H9 (cell line): Measurements from ENCODE around the gene KLHDC3. TPM values are rescaled to one million over a fixed set of nuclear protein-coding genes. Genes with fewer than 3 reads are reported as not detected.

ENCODE experiments used
- DNase-seq: peaks from one replicate; pipeline ENCODE4 v3.0.0-alpha.2; 2017
- H2AFZ ChIP-seq: one replicate; pipeline ENCODE4 v1.6.1; 2013; ENCODE audit warnings: mild to moderate bottlenecking, low read length, control low read depth, moderate library complexity
- H2AK5ac ChIP-seq: 2 replicates; pipeline ENCODE4 v1.6.1; 2013; ENCODE audit warnings: low read length, control low read depth, mixed read lengths; ENCODE audit not compliant: insufficient read length
- H2BK120ac ChIP-seq: one replicate; pipeline ENCODE4 v1.6.1; 2013; ENCODE audit warnings: low read depth, mild to moderate bottlenecking, low read length, control low read depth, inconsistent platforms; ENCODE audit not compliant: poor library complexity, severe bottlenecking
- H2BK12ac ChIP-seq: 2 replicates; pipeline ENCODE4 v1.6.1; 2013; ENCODE audit warnings: low read length, control low read depth, mixed read lengths, low read depth; ENCODE audit not compliant: insufficient read length
- H2BK15ac ChIP-seq: 2 replicates; pipeline ENCODE4 v1.6.1; 2013; ENCODE audit warnings: low read depth, low read length, control low read depth
- H2BK20ac ChIP-seq: one replicate; pipeline ENCODE4 v1.6.1; 2013; ENCODE audit warnings: low read depth, mild to moderate bottlenecking, low read length, control low read depth, inconsistent platforms; ENCODE audit not compliant: poor library complexity, severe bottlenecking
- H2BK5ac ChIP-seq: 2 replicates; pipeline ENCODE4 v1.6.1; 2013; ENCODE audit warnings: low read length, control low read depth, mixed read lengths; ENCODE audit not compliant: insufficient read length
- H3K14ac ChIP-seq: 2 replicates; pipeline ENCODE4 v1.6.1; 2013; ENCODE audit warnings: low read length, control low read depth; ENCODE audit not compliant: insufficient read depth
- H3K18ac ChIP-seq: 2 replicates; pipeline ENCODE4 v1.6.1; 2013; ENCODE audit warnings: low read depth, mild to moderate bottlenecking, mixed read lengths, low read length, control low read depth; ENCODE audit not compliant: insufficient read length
- H3K23ac ChIP-seq: 2 replicates; pipeline ENCODE4 v1.6.1; 2013; ENCODE audit warnings: low read length, control low read depth, mixed read lengths, low read depth; ENCODE audit not compliant: insufficient read length
- H3K23me2 ChIP-seq: 2 replicates; pipeline ENCODE4 v1.6.1; 2013; ENCODE audit warnings: low read depth, mild to moderate bottlenecking, mixed read lengths, low read length, control low read depth; ENCODE audit not compliant: insufficient read length, poor library complexity, severe bottlenecking
- H3K27ac ChIP-seq: 2 replicates; pipeline ENCODE4 v1.5.1; 2013; ENCODE audit warnings: low read length, control low read depth, mixed read lengths, low read depth; ENCODE audit not compliant: insufficient read length
- H3K27me3 ChIP-seq: 2 replicates; pipeline ENCODE4 v1.6.1; 2013; ENCODE audit warnings: low read length, control low read depth, inconsistent platforms; ENCODE audit not compliant: insufficient read depth
- H3K4ac ChIP-seq: 2 replicates; pipeline ENCODE4 v1.6.1; 2013; ENCODE audit warnings: low read depth, mild to moderate bottlenecking, control low read depth, inconsistent platforms, low read length, moderate library complexity
- H3K4me1 ChIP-seq: 2 replicates; pipeline ENCODE4 v1.6.1; 2013; ENCODE audit warnings: low read length, control low read depth, inconsistent platforms; ENCODE audit not compliant: insufficient read depth
- H3K4me2 ChIP-seq: 2 replicates; pipeline ENCODE4 v1.6.1; 2013; ENCODE audit warnings: low read length, control low read depth, mixed read lengths; ENCODE audit not compliant: insufficient read length, insufficient read depth
- H3K56ac ChIP-seq: 2 replicates; pipeline ENCODE4 v1.6.1; 2013; ENCODE audit warnings: low read depth, mild to moderate bottlenecking, mixed read lengths, low read length, control low read depth; ENCODE audit not compliant: insufficient read length
- H3K79me1 ChIP-seq: 2 replicates; pipeline ENCODE4 v1.6.1; 2013; ENCODE audit warnings: low read depth, mild to moderate bottlenecking, moderate library complexity, low read length, control low read depth, inconsistent platforms; ENCODE audit not compliant: insufficient read depth, poor library complexity, severe bottlenecking
- H3K79me2 ChIP-seq: 2 replicates; pipeline ENCODE4 v1.6.1; 2013; ENCODE audit warnings: low read length, control low read depth, inconsistent platforms; ENCODE audit not compliant: insufficient read depth
- H3K9ac ChIP-seq: 2 replicates; pipeline ENCODE4 v1.6.1; 2013; ENCODE audit warnings: low read length, control low read depth, mixed read lengths; ENCODE audit not compliant: insufficient read length; ENCODE audit errors: extremely low read depth
- H3K9me3 ChIP-seq: one replicate; pipeline ENCODE4 v1.6.1; 2013; ENCODE audit warnings: low read depth, low read length, inconsistent platforms; ENCODE audit not compliant: control insufficient read depth
- H3T11ph ChIP-seq: one replicate; pipeline ENCODE4 v1.6.1; 2013; ENCODE audit warnings: mild to moderate bottlenecking, low read length, control low read depth, inconsistent platforms
- H4K20me1 ChIP-seq: one replicate; pipeline ENCODE4 v1.6.1; 2013; ENCODE audit not compliant: control insufficient read depth, insufficient read length, insufficient read depth
- H4K5ac ChIP-seq: 2 replicates; pipeline ENCODE4 v1.6.1; 2013; ENCODE audit warnings: low read depth, mild to moderate bottlenecking, mixed read lengths, low read length, control low read depth; ENCODE audit not compliant: insufficient read length
- H4K8ac ChIP-seq: replicated peaks from 2 replicates; pipeline ENCODE4 v1.6.1; 2013; ENCODE audit warnings: low read length, control low read depth, mixed read lengths, low read depth; ENCODE audit not compliant: insufficient read length
- H4K91ac ChIP-seq: 2 replicates; pipeline ENCODE4 v1.6.1; 2013; ENCODE audit warnings: low read depth, mild to moderate bottlenecking, moderate library complexity, mixed read lengths, low read length, control low read depth; ENCODE audit not compliant: insufficient read length
- H3K27ac Mint-ChIP-seq, 3 experiments: 2 replicates in 2 of 3; 3 replicates in 1 of 3; pipeline ENCODE4 v1.8.0; 2020 to 2021; ENCODE audit warnings: mixed read lengths in 3 of 3, mild to moderate bottlenecking in 1 of 3, moderate library complexity in 1 of 3
- H3K27me3 Mint-ChIP-seq: 2 replicates; pipeline ENCODE4 v1.8.0; 2021; ENCODE audit warnings: low read depth, mild to moderate bottlenecking, moderate library complexity, mixed read lengths
- H3K36me3 Mint-ChIP-seq, 3 experiments: 2 replicates in 2 of 3; 3 replicates in 1 of 3; pipeline ENCODE4 v1.8.0; 2020 to 2021; ENCODE audit warnings: low read depth in 3 of 3, mixed read lengths in 3 of 3; ENCODE audit not compliant: insufficient read depth in 1 of 3
- H3K4me1 Mint-ChIP-seq, 2 experiments: 2 replicates each; pipeline ENCODE4 v1.8.0; 2020; ENCODE audit warnings: mixed read lengths in 2 of 2
- H3K4me3 Mint-ChIP-seq, 2 experiments: 2 replicates in 1 of 2; 3 replicates in 1 of 2; pipeline ENCODE4 v1.8.0; 2020 to 2021; ENCODE audit warnings: mild to moderate bottlenecking in 2 of 2, mixed read lengths in 2 of 2, moderate library complexity in 1 of 2
- H3K9me3 Mint-ChIP-seq, 2 experiments: 2 replicates in 1 of 2; 3 replicates in 1 of 2; pipeline ENCODE4 v1.8.0; 2020; ENCODE audit warnings: mild to moderate bottlenecking in 2 of 2, mixed read lengths in 2 of 2, moderate library complexity in 1 of 2
- WGBS: extraction: QIAGEN DNeasy Blood & Tissue Kit; methylation state at CpG from one replicate; pipeline ENCODE4 v1.1.7; 2013; ENCODE audit warnings: missing lambda C conversion rate, low lambda C conversion rate, mixed read lengths; ENCODE audit not compliant: insufficient read length; ENCODE audit errors: extremely low coverage; 5-methylcytosine and 5-hydroxymethylcytosine counted together
- total RNA-seq: library from RNA; stranded (reverse); gene quantifications from 2 replicates; pipeline ENCODE4 v1.2.1, GENCODE V29; 2021
- TF ChIP-seq, protein P1 (sequence below): fragments of 200-600 bp; sonication (generic); conservative IDR thresholded peaks from 3 replicates; pipeline ENCODE4 v1.8.0; 2021; ENCODE audit warnings: antibody characterized with exemption, mild to moderate bottlenecking

Gene KLHDC3
- total RNA-seq, 1 experiment from 2014 or later, result 146 TPM

DNA sequence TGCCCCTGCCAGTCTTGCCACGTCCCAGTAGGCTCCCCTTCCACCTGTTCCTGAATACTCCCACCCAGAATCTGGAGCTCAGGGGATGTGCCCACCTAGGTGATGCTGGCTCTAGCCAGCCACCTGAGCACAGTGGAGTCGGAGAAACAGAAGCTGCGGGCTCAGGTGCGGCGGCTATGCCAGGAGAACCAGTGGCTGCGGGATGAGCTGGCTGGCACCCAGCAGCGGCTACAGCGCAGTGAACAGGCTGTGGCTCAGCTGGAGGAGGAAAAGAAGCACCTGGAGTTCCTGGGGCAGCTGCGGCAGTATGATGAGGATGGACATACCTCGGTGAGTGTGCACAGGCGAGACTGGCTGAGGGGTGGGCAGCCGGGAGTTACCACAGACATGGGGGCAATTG, 48.8 kb downstream of the KLHDC3 start:
- H2BK15ac ChIP-seq, result no peak overlapping the region
- H4K20me1 ChIP-seq, result no peaks in the 10 kb centered on the region
- no peak overlapping the region for H3K4ac ChIP-seq
- H3K27ac Mint-ChIP-seq, result no peak overlapping the region
- no peak overlapping the region for H4K5ac ChIP-seq
- H3K79me2 ChIP-seq, result peaks cover 9% of the 10 kb centered on the region; the same call in 1 of the 2 replicates
- no peak overlapping the region for H3T11ph ChIP-seq
- no peak overlapping the region for H4K8ac ChIP-seq
- TF ChIP-seq, protein P1, sequence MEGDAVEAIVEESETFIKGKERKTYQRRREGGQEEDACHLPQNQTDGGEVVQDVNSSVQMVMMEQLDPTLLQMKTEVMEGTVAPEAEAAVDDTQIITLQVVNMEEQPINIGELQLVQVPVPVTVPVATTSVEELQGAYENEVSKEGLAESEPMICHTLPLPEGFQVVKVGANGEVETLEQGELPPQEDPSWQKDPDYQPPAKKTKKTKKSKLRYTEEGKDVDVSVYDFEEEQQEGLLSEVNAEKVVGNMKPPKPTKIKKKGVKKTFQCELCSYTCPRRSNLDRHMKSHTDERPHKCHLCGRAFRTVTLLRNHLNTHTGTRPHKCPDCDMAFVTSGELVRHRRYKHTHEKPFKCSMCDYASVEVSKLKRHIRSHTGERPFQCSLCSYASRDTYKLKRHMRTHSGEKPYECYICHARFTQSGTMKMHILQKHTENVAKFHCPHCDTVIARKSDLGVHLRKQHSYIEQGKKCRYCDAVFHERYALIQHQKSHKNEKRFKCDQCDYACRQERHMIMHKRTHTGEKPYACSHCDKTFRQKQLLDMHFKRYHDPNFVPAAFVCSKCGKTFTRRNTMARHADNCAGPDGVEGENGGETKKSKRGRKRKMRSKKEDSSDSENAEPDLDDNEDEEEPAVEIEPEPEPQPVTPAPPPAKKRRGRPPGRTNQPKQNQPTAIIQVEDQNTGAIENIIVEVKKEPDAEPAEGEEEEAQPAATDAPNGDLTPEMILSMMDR, result no peak
- H3K9ac ChIP-seq, result no peak overlapping the region
- WGBS, result no CpG with 5 or more reads among the region's 12 CpGs
- H3K56ac ChIP-seq, result no peak overlapping the region
- H2BK12ac ChIP-seq, result no peak overlapping the region
- H3K27me3 ChIP-seq, result no peaks in the 10 kb centered on the region
- no peak overlapping the region for H3K4me2 ChIP-seq
- no peak overlapping the region for H2BK5ac ChIP-seq
- no peak overlapping the region for H2BK120ac ChIP-seq
- no peaks in the 10 kb centered on the region for H3K9me3 ChIP-seq
- H3K14ac ChIP-seq, result no peak overlapping the region
- no peak overlapping the region for H3K27ac ChIP-seq
- no peak overlapping the region for H4K91ac ChIP-seq
- H3K27me3 Mint-ChIP-seq, result no peaks in the 10 kb centered on the region
- H2AFZ ChIP-seq, result no peak overlapping the region
- H2BK20ac ChIP-seq, result no peak overlapping the region
- no peak for DNase-seq
- peaks cover 16 to 22% of the 10 kb centered on the region in 2 experiments for H3K4me1 Mint-ChIP-seq
- no peak overlapping the region for H3K18ac ChIP-seq
- peaks cover 3% of the 10 kb centered on the region for H3K79me1 ChIP-seq
- 0 out of 2 replicates have a peak, but pooled peaks cover 4% of the 10 kb centered on the region for H3K4me1 ChIP-seq
- no peak overlapping the region for H3K4me3 Mint-ChIP-seq
- no peaks in the 10 kb centered on the region for H3K9me3 Mint-ChIP-seq
- no peaks in the 10 kb centered on the region for H3K23me2 ChIP-seq
- H3K23ac ChIP-seq, result no peak overlapping the region
- no peak overlapping the region for H2AK5ac ChIP-seq
- H3K36me3 Mint-ChIP-seq, result peaks cover 8 to 26% (median 17%) of the 10 kb centered on the region in 3 experiments; a peak in 6 of 7 replicates
